Spleen (tissue), 7 donors: ENCODE data around the gene TXNL4B.

ENCODE experiments used
- POLR2A ChIP-seq, 3 donors: fragments of 450-650 bp; IDR thresholded peaks; one replicate each; pipeline ENCODE4 v1.5.1; 2017; ENCODE audit warnings: antibody characterized with exemption in 3 of 3, mild to moderate bottlenecking in 1 of 3
- POLR2AphosphoS5 ChIP-seq, 3 donors: sonication (generic); formaldehyde crosslinking; IDR thresholded peaks; one replicate each; pipeline ENCODE4 v1.5.1; 2017; ENCODE audit warnings: antibody characterized with exemption in 3 of 3
- TF ChIP-seq, protein P1 (sequence below), 11 experiments: fragments of 200-600 bp in 7 of 11; fragments of 450-650 bp in 4 of 11; sonication (generic) in 4 of 11; IDR thresholded peaks in 8 of 11; conservative IDR thresholded peaks in 3 of 11; 1 replicate in 7 of 11; 2 replicates in 4 of 11; pipeline versions ENCODE4 v1.4.0 to v1.8.0; 2016 to 2021; ENCODE audit warnings: antibody characterized with exemption in 11 of 11, inconsistent platforms in 4 of 11, mild to moderate bottlenecking in 1 of 11
- donor health status: DM: no; HTN: no; CAD: no; lungs with moderate emphysema.
- donor health status: DM: no; HTN: no; CAD: no.
- donor health status: DM: no; HTN: no; CAD: no.

DNA sequence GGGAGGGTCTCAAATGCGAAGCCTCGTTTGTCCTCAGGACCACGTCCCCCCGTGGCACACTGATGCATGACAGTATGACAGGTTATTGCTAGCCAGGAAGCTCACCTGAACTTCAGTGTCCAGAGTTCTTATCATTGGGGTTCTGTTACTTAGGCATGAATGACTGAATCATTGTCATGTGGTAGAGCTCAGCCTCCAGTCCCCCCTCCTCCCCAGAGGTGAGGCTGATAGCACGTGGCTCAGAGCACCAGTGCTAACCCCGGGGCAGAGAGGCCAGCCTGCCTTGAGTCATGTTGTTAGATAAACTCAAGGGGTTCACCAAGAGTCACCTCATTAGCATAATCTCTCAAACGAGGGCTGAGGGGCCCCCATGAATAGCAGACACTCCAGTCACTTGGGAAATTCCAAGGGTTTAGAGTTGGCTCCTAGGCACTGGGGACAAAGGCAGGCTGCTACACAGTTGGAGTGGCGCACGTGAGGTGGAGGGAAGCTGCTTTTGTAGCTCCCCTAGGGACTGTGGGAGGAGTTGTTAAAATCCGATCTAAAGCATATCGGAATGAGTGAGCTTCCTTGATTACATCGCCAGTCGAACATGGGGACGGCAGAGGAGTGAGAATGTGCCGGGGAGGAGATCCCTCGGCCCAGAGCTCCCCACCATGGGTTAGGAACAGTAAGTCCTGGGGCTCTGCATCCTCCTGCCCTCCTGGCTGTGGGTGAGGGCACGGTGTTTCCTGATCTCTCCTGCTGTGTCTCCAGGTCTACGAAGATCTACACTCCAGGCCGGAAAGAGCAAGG, 18.4 kb upstream of the TXNL4B start:
- TF ChIP-seq POLR2AphosphoS5 (IDR thresholded peaks at IDR 0.05) (no peak), POLR2A (IDR thresholded peaks at IDR 0.05) (no peak)
- TF ChIP-seq, protein P1, sequence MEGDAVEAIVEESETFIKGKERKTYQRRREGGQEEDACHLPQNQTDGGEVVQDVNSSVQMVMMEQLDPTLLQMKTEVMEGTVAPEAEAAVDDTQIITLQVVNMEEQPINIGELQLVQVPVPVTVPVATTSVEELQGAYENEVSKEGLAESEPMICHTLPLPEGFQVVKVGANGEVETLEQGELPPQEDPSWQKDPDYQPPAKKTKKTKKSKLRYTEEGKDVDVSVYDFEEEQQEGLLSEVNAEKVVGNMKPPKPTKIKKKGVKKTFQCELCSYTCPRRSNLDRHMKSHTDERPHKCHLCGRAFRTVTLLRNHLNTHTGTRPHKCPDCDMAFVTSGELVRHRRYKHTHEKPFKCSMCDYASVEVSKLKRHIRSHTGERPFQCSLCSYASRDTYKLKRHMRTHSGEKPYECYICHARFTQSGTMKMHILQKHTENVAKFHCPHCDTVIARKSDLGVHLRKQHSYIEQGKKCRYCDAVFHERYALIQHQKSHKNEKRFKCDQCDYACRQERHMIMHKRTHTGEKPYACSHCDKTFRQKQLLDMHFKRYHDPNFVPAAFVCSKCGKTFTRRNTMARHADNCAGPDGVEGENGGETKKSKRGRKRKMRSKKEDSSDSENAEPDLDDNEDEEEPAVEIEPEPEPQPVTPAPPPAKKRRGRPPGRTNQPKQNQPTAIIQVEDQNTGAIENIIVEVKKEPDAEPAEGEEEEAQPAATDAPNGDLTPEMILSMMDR (IDR thresholded peaks at IDR 0.05 in 8 of 11, conservative IDR thresholded peaks at IDR 0.05 in 3 of 11): no peak
